MG63 (cell line): ENCODE results near the gene IQCE. TPM values are rescaled to one million over a fixed set of nuclear protein-coding genes. Genes with fewer than 3 reads are reported as not detected.
A peak's percentile ranks its signal among the peaks of the same experiment; 100 is the strongest.

Experiments
- DNase-seq: peaks from one replicate; pipeline ENCODE4 v3.0.0-alpha.2; 2020
- H3K27me3 ChIP-seq: fragments of 250-450 bp; sonication (Bioruptor Pico); 2 replicates; pipeline ENCODE4 v1.5.1; 2020; ENCODE audit warnings: mild to moderate bottlenecking, moderate library complexity
- H3K36me3 ChIP-seq: fragments of 250-450 bp; sonication (Bioruptor Pico); 2 replicates; pipeline ENCODE4 v1.5.1; 2020; ENCODE audit warnings: mild to moderate bottlenecking, moderate library complexity
- H3K4me3 ChIP-seq: fragments of 250-450 bp; sonication (Bioruptor Pico); 2 replicates; pipeline ENCODE4 v1.5.1; 2020; ENCODE audit warnings: mild to moderate bottlenecking, moderate library complexity
- H3K9me3 ChIP-seq: fragments of 250-450 bp; sonication (Bioruptor Pico); 2 replicates; pipeline ENCODE4 v1.5.1; 2020; ENCODE audit warnings: mild to moderate bottlenecking, moderate library complexity
- total RNA-seq: library from RNA; depleted of rRNA; stranded (reverse); fragments of >200 nt; shearing (Covaris generic); gene quantifications from 2 replicates; pipeline ENCODE4 v1.2.3, GENCODE V29; 2014; ENCODE audit warnings: low replicate concordance

The IQCE gene
- total RNA-seq, 1 experiment from 2014 or later = 18.2 TPM

GRCh38 chr7:2519119-2519930, 39.5 kb upstream of the IQCE start, which contains the start of gene LFNG:
LFNG (plus strand) TSS chr7:2519774; CDS start chr7:2519862, 88 bp downstream.
- no peaks in the 10 kb centered on the region for H3K36me3 ChIP-seq
- no peaks in the 10 kb centered on the region for H3K9me3 ChIP-seq
- peak within 1 kb of the TSS; percentile 41 for H3K4me3 ChIP-seq
- no peaks in the 10 kb centered on the region for H3K27me3 ChIP-seq
- peak; percentile 81 for DNase-seq

- no peaks in the 10 kb centered on the region for H3K27me3 ChIP-seq
- peak; percentile 18 for DNase-seq
- no peaks in the 10 kb centered on the region for H3K9me3 ChIP-seq
- H3K36me3 ChIP-seq = no peaks in the 10 kb centered on the region
- H3K4me3 ChIP-seq = peak overlapping the region; percentile 38
Observed at GRCh38 chr7:2520131-2520760, 38.5 kb upstream of the IQCE start.

GRCh38 chr7:2520761-2521290, 38.0 kb upstream of the IQCE start:
- no peak for DNase-seq
- H3K27me3 ChIP-seq = no peaks in the 10 kb centered on the region
- peak overlapping the region; percentile 38; the same call in 1 of the 2 replicates for H3K4me3 ChIP-seq
- no peaks in the 10 kb centered on the region for H3K36me3 ChIP-seq
- no peaks in the 10 kb centered on the region for H3K9me3 ChIP-seq

- H3K9me3 ChIP-seq = no peaks in the 10 kb centered on the region
- no peaks in the 10 kb centered on the region for H3K36me3 ChIP-seq
- DNase-seq = no peak
- no peaks in the 10 kb centered on the region for H3K27me3 ChIP-seq
- no peak overlapping the region for H3K4me3 ChIP-seq
Observed at GRCh38 chr7:2521341-2521745, 37.4 kb upstream of the IQCE start.

- H3K36me3 ChIP-seq = no peaks in the 10 kb centered on the region
- no peaks in the 10 kb centered on the region for H3K27me3 ChIP-seq
- no peaks in the 10 kb centered on the region for H3K9me3 ChIP-seq
- no peak overlapping the region for H3K4me3 ChIP-seq
- no peak for DNase-seq
Observed at GRCh38 chr7:2521952-2522591, 36.7 kb upstream of the IQCE start.

GRCh38 chr7:2522780-2523433, 35.9 kb upstream of the IQCE start:
- H3K4me3 ChIP-seq = no peak overlapping the region
- H3K9me3 ChIP-seq = no peaks in the 10 kb centered on the region
- H3K36me3 ChIP-seq = no peaks in the 10 kb centered on the region
- no peaks in the 10 kb centered on the region for H3K27me3 ChIP-seq
- no peak for DNase-seq

- no peaks in the 10 kb centered on the region for H3K36me3 ChIP-seq
Observed at GRCh38 chr7:2523461-2523936, 35.3 kb upstream of the IQCE start.

GRCh38 chr7:2523941-2524807, 34.6 kb upstream of the IQCE start:
- peak; percentile 38 for DNase-seq
- no peak overlapping the region for H3K4me3 ChIP-seq

More at GRCh38 chr7:2523461-2523936, 35.3 kb upstream of the IQCE start:
- Histone ChIP-seq H3K27me3 (no peaks in the 10 kb centered on the region), H3K4me3 (no peak overlapping the region), H3K9me3 (no peaks in the 10 kb centered on the region)
- DNase-seq = no peak

GRCh38 chr7:2524808-2525657, 33.7 kb upstream of the IQCE start:
- Histone ChIP-seq H3K36me3 (no peaks in the 10 kb centered on the region), H3K9me3 (no peaks in the 10 kb centered on the region), H3K27me3 (no peaks in the 10 kb centered on the region), H3K4me3 (no peak overlapping the region)
- no peak for DNase-seq

More at GRCh38 chr7:2523941-2524807, 34.6 kb upstream of the IQCE start:
- Histone ChIP-seq H3K36me3 (no peaks in the 10 kb centered on the region), H3K27me3 (no peaks in the 10 kb centered on the region), H3K9me3 (no peaks in the 10 kb centered on the region)

- H3K36me3 ChIP-seq = no peaks in the 10 kb centered on the region
- no peaks in the 10 kb centered on the region for H3K9me3 ChIP-seq
- H3K4me3 ChIP-seq = no peak overlapping the region
- DNase-seq = no peak
- no peaks in the 10 kb centered on the region for H3K27me3 ChIP-seq
Observed at GRCh38 chr7:2525658-2526630, 32.8 kb upstream of the IQCE start.

GRCh38 chr7:2526659-2527504, 31.9 kb upstream of the IQCE start:
- no peak for DNase-seq
- Histone ChIP-seq H3K4me3 (no peak overlapping the region), H3K9me3 (no peaks in the 10 kb centered on the region), H3K27me3 (no peaks in the 10 kb centered on the region), H3K36me3 (no peaks in the 10 kb centered on the region)

- H3K27me3 ChIP-seq = no peaks in the 10 kb centered on the region
Observed at GRCh38 chr7:2527505-2528467, 31.0 kb upstream of the IQCE start.

More at GRCh38 chr7:2527505-2528467, 31.0 kb upstream of the IQCE start:
- no peaks in the 10 kb centered on the region for H3K9me3 ChIP-seq
- H3K36me3 ChIP-seq = no peaks in the 10 kb centered on the region
- no peak overlapping the region for H3K4me3 ChIP-seq
- peak; percentile 79 for DNase-seq
